HL-60 (cell line): ENCODE measurements around the gene RUSC1.
"Not testable (repeated sequence)": the region's sequence is repeated elsewhere in the genome, so short reads cannot be mapped to it uniquely, and the experiment has no call there.

Source experiments
- CTCF ChIP-seq: IDR thresholded peaks from one replicate; pipeline ENCODE4 v1.5.1; 2011; ENCODE audit warnings: low read length, control low read depth, inconsistent platforms; ENCODE audit not compliant: insufficient read depth
- GABPA ChIP-seq: IDR thresholded peaks from 2 replicates; pipeline ENCODE4 v1.6.1; 2012; ENCODE audit warnings: low read depth
- POLR2AphosphoS5 ChIP-seq: IDR thresholded peaks from 2 replicates; pipeline ENCODE4 v1.6.1; 2012; ENCODE audit warnings: low read depth
- REST ChIP-seq: IDR thresholded peaks from 2 replicates; pipeline ENCODE4 v1.6.1; 2012; ENCODE audit warnings: low read depth; ENCODE audit not compliant: insufficient replicate concordance
- SPI1 ChIP-seq: IDR thresholded peaks from 2 replicates; pipeline ENCODE4 v1.6.1; 2012; ENCODE audit warnings: low read depth, mild to moderate bottlenecking, borderline replicate concordance

GRCh38 chr1:155328856-155329255, 8.2 kb downstream of the RUSC1 start:
- TF ChIP-seq CTCF, REST, POLR2AphosphoS5, GABPA, SPI1: not testable (repeated sequence)
